IPS-NIHi7 (cell line): ENCODE results near the gene LRATD1.

Experiments
- DNase-seq: peaks from one replicate; pipeline ENCODE4 v3.0.0; 2012; ENCODE audit warnings: mixed read lengths; ENCODE audit errors: extremely low spot score

Gene LRATD1

GRCh38 chr2:14633461-14634181, 1.1 kb downstream of the LRATD1 start:
- no peak for DNase-seq

GRCh38 chr2:14634182-14634488, 1.6 kb downstream of the LRATD1 start:
- DNase-seq, result no peak

GRCh38 chr2:14634489-14635390, 2.2 kb downstream of the LRATD1 start:
- DNase-seq, result peak; percentile 83

- DNase-seq, result peak; percentile 71
Observed at GRCh38 chr2:14635391-14635871, 2.9 kb downstream of the LRATD1 start.

GRCh38 chr2:14638488-14638887, 6.0 kb downstream of the LRATD1 start:
- no peak for DNase-seq

- DNase-seq, result no peak
Observed at GRCh38 chr2:14641116-14641515, 8.6 kb downstream of the LRATD1 start.

GRCh38 chr2:14642499-14642898, 10.0 kb downstream of the LRATD1 start:
- DNase-seq, result peak; percentile 43

GRCh38 chr2:14647714-14648113, 15.2 kb downstream of the LRATD1 start:
- DNase-seq, result no peak

GRCh38 chr2:14650066-14650465, 17.5 kb downstream of the LRATD1 start:
- no peak for DNase-seq

GRCh38 chr2:14654835-14655282, 22.3 kb downstream of the LRATD1 start:
- no peak for DNase-seq

- DNase-seq, result no peak
Observed at GRCh38 chr2:14656146-14656545, 23.6 kb downstream of the LRATD1 start.

GRCh38 chr2:14661163-14661562, 28.6 kb downstream of the LRATD1 start:
- no peak for DNase-seq

GRCh38 chr2:14673351-14673875, 40.9 kb downstream of the LRATD1 start:
- DNase-seq, result no peak

GRCh38 chr2:14675489-14675888, 43.0 kb downstream of the LRATD1 start:
- DNase-seq, result no peak

GRCh38 chr2:14676371-14676770, 43.9 kb downstream of the LRATD1 start:
- no peak for DNase-seq

- DNase-seq, result no peak
Observed at GRCh38 chr2:14677039-14677438, 44.5 kb downstream of the LRATD1 start.

GRCh38 chr2:14678761-14679160, 46.2 kb downstream of the LRATD1 start:
- DNase-seq, result no peak

- no peak for DNase-seq
Observed at GRCh38 chr2:14681608-14682007, 49.1 kb downstream of the LRATD1 start.
